Endothelial cell of umbilical vein (primary cell): ENCODE results near the gene PDE8B.

Experiments used
- POLR2A ChIP-seq: IDR thresholded peaks from 2 replicates; pipeline ENCODE4 v1.6.1; 2012; ENCODE audit warnings: low read depth, mild to moderate bottlenecking, control low read depth, low read length
- TF ChIP-seq, protein P1 (sequence below), 2 donors: IDR thresholded peaks; 1 replicate in 1 of 2; 2 replicates in 1 of 2; pipeline ENCODE4 v1.5.1; 2011; ENCODE audit warnings: low read length in 2 of 2, mild to moderate bottlenecking in 2 of 2, moderate library complexity in 2 of 2, control low read depth in 1 of 2, inconsistent platforms in 1 of 2, low read depth in 1 of 2; ENCODE audit not compliant: insufficient read depth in 1 of 2; ENCODE audit errors: extremely low read depth in 1 of 2

GRCh38 chr5:77353251-77353650, 142.8 kb downstream of the PDE8B start:
- TF ChIP-seq, protein P1, sequence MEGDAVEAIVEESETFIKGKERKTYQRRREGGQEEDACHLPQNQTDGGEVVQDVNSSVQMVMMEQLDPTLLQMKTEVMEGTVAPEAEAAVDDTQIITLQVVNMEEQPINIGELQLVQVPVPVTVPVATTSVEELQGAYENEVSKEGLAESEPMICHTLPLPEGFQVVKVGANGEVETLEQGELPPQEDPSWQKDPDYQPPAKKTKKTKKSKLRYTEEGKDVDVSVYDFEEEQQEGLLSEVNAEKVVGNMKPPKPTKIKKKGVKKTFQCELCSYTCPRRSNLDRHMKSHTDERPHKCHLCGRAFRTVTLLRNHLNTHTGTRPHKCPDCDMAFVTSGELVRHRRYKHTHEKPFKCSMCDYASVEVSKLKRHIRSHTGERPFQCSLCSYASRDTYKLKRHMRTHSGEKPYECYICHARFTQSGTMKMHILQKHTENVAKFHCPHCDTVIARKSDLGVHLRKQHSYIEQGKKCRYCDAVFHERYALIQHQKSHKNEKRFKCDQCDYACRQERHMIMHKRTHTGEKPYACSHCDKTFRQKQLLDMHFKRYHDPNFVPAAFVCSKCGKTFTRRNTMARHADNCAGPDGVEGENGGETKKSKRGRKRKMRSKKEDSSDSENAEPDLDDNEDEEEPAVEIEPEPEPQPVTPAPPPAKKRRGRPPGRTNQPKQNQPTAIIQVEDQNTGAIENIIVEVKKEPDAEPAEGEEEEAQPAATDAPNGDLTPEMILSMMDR (IDR thresholded peaks at IDR 0.05; ENCODE audit: extremely low read depth in 1 of 2, insufficient read depth in 1 of 2, low read depth in 1 of 2, low read length in 2 of 2): no peak
- TF ChIP-seq POLR2A: no peak
